Activated CD4-positive, CD25-positive, alpha-beta regulatory T cell treated with anti-CD3 and anti-CD28 coated beads, Interleukin-2, amount 50 U/mL, for 16 hours (primary cell): ENCODE measurements around the gene EIF2B1.
"Not testable (repeated sequence)": the region's sequence is repeated elsewhere in the genome, so short reads cannot be mapped to it uniquely, and the experiment has no call there.

Experiments
- DNase-seq: peaks from one replicate; pipeline ENCODE4 v3.0.0-alpha.2; 2020; ENCODE audit warnings: low read depth, low spot score

Gene EIF2B1

GRCh38 chr12:123617580-123617979, 15.9 kb downstream of the EIF2B1 start:
- DNase-seq = no peak

GRCh38 chr12:123617144-123617543, 16.3 kb downstream of the EIF2B1 start:
- DNase-seq = no peak

GRCh38 chr12:123614531-123614930, 19.0 kb downstream of the EIF2B1 start:
- DNase-seq = no peak

DNA sequence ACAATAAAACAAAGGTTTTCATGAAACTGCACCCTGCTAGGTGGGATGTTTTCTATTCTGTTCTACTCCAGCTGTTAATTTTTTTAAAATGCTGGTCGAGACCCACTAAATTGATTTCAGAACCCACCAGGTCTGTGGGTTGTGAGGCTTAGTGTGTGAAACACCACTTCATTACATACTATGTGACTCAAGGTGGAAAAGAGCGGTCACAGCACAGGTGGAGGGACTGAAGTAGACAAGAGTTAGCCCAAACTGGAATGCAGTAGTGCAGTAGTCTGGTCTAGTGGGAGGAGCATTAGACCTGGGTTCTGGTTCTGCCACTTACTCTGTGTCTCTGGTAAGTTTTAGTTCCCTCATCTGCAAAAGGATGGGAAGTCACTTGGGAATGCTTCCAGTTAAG, 19.4 kb downstream of the EIF2B1 start:
- no peak for DNase-seq

- DNase-seq = no peak
These were observed 25.3 kb downstream of the EIF2B1 start for GRCh38 chr12:123608182-123608581.

- DNase-seq = no peak
These were observed 25.7 kb downstream of the EIF2B1 start for GRCh38 chr12:123607756-123608155.

DNA sequence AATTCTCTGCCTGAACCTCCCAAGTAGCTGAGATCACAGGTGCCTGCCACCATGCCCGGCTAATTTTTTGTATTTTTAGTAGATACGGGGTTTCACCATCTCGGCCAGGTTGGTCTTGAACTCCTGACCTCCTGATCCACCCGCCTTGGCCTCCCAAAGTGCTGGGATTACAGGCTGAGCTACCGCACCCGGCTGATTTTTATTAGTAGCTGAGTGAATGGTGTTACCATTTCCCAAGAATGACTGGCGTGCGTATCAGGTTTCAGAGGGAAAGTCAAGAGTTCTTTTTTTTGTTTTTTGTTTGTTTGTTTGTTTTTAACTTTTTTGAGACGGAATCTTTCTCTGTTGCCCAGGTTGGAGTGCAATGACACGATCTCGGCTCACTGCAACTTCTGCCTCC, 30.0 kb downstream of the EIF2B1 start:
- DNase-seq = not testable (repeated sequence)

GRCh38 chr12:123602651-123603195, 30.8 kb downstream of the EIF2B1 start:
- no peak for DNase-seq

DNA sequence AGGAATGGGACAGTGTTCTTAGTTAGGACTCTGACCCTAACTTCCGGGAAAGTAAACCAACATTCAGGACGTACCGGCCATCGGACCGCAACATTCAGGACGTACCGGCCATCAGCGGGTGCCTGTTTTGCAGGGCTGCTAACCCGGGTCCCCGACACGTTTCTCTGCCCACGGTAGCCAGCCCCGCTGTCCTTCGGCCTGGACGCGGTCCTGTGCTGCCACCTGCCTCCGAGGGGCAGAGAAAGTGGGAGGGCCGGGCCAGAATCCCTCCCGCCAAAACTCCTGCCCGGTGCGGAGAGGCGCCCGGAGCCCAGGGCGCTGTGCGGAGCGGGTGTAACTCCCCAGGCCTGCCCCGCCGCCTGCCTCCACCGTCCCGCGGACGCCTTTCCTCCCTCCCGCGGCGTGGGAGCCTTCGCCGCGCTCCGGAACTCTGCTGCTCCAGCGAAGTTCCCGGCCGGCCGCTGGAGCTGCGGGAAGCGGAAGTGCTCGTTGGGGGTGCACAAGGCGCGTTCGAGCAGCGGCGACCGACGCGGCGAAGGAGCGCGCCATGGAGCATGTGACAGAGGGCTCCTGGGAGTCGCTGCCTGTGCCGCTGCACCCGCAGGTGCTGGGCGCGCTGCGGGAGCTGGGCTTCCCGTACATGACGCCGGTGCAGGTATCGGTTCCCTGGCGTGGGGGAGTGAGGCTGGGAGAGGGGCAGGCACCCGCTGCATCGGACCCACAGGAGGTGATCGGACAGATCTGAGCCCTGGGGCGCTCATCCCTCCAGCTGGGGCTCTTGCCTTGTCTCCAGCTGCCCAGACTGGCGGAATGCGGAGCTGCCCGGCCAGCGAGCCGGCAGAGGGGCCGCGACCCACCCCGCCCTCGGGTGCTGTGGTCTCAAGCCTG, 31.6 kb downstream of the EIF2B1 start, which contains the start of gene DDX55:
DDX55 (plus strand) TSS at position 498 of the 888 bp plus-strand sequence; CDS start at position 548, 50 bp downstream.
- peak; percentile 66 for DNase-seq

DNA sequence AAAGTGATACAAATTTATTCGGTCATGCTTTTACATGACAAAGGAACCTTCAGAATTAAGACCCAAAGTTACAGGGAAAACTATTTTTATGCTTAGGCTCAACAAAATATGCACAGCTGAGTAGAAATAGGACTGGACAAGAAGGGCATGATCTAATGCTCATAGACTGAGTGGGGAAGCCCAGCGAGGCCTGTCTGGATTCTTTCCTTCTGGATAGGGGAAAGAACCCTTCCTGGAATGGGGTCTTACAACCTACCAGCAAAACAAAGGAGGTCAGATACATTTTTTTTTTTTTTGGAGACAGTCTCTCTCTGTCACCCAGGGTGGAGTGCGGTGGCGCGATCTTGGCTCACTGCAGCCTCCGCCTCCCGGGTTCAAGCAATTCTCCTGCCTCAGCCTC, 33.8 kb downstream of the EIF2B1 start:
- no peak for DNase-seq

GRCh38 chr12:123599310-123599709, 34.2 kb downstream of the EIF2B1 start:
- DNase-seq = no peak

DNA sequence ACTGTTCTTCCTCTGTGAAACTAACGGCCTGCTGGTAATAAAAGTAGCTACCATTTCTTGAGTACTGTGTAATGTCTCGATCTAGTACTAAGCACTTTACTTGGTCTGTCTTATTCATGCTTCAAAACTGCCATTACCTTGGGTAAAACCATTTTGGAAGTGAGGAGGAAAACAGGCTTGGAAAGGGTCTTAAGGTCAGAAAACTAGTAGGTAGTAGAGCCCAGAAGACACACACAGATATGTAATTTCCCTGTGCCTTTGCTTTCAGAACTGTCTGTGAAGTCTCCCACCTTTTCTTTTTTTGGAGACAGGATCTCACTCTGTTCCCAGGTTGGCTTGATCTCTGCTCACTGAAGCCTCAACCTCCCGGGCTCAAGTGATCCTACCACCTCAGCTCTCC, 35.0 kb downstream of the EIF2B1 start:
- no peak for DNase-seq

- no peak for DNase-seq
These were observed 36.4 kb downstream of the EIF2B1 start for GRCh38 chr12:123597100-123597499.

DNA sequence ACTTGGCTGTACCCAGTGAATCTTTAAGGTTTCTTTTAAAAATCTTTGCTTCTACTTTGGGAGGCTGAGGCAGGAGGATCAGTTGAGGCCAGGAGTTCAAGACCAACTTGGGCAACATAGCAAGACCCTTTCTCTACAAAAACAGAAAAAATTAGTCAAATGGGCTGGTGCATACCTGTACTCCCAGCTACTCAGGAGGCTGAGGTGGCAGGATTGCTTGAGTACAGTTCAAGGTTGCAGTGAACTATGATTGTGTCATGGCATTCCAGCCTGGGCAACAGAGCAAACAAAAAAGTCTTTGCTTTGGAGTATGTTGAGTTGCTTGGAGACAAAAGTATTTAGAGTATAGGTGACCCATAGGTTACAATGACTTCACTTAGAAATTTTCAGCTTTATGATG, 37.8 kb downstream of the EIF2B1 start:
- DNase-seq = no peak

- DNase-seq = no peak
These were observed 41.6 kb downstream of the EIF2B1 start for GRCh38 chr12:123591702-123592481.

- no peak for DNase-seq
These were observed 52.7 kb downstream of the EIF2B1 start for GRCh38 chr12:123580772-123581171.

DNA sequence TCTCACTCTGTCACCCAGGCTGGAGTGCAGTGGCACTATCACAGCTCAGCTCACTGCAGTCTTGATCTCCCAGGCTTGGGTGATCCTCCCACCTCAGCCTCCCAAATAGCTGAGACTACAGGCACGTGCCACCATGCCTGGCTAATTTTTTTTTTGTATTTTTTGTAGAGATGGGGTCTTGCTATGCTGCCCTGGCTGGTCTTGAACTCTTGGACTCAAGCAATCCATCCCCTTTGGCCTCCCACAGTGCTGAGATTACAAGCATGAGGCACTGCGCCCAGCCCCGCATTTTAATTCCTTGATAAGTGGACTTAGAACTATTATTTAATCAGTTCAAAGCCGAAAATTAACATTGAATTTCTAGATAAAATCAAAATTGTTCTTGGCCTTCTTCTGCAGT, 54.7 kb downstream of the EIF2B1 start:
- DNase-seq = not testable (repeated sequence)

- no peak for DNase-seq
These were observed 55.2 kb downstream of the EIF2B1 start for GRCh38 chr12:123578243-123578642.

DNA sequence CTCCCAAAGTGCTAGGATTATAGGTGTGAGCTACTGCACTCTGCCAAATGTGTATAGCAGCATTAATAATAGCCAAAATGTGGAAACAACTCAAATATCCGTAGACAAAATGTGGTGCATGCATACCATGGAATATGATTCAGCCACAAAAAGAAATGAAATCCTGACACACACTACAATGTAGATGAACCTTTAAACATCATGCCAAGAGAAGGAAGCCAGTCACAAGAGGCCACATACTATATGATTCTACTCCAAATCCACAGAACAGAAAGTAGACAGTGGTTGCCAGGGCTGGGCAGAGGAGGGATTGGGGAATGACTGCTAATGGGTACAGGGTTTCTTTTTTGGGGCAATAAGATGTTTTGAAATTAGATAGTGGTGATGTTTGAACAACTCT, 56.9 kb downstream of the EIF2B1 start:
- no peak for DNase-seq

DNA sequence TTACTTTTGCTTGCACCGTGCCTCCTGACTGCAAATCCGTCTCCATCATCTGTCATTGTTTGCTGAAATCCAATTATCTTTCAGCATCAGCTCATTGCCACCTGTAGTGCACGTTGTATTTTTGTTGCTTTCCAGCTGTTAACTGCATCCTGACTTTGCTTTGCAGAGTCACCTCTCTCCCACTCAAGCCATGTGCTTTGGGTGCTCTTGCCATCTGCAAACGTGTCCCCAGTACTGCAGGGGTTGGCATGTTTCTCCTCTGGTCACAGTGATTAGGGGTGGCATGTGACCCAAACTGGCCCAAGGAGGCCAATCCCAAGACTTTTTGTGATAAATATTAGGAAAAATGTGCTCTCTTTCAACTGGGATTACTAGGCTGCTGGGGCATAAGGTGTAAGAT, 59.6 kb downstream of the EIF2B1 start:
- no peak for DNase-seq

DNA sequence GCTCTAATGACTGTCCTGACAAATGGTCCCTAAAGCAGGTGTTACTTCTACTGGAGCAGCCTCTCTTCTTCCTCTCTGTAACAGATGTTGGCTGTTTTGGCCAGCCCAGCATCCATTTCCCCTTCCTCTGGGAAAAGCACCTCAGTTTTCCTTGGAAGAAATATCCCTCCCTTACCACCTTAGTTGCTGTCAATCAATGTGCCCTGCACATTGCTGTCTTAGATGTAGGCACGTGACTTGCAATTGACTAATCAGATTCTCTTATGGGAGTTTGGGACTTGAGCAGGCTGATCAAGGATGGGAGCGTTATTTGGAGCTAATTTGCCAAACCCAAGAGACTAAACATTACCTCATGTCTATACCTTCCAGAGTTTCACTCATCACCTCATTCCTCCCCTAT, 61.1 kb downstream of the EIF2B1 start:
- no peak for DNase-seq

- DNase-seq = no peak
These were observed 62.1 kb downstream of the EIF2B1 start for GRCh38 chr12:123571343-123571813.
